ENCODE results near the gene ENTPD3.
"Not testable (repeated sequence)": the region's sequence is repeated elsewhere in the genome, so short reads cannot be mapped to it uniquely, and the experiment has no call there.

The ENTPD3 gene

GRCh38 chr3:40407007-40407406 is 20.0 kb downstream of the ENTPD3 start:
- no peak for FAIRE-seq

- no peak for FAIRE-seq
Measured at GRCh38 chr3:40407611-40408010, 20.6 kb downstream of the ENTPD3 start.

- FAIRE-seq, result no peak
Measured at GRCh38 chr3:40414270-40414669, 27.3 kb downstream of the ENTPD3 start.

- FAIRE-seq, result no peak
Measured at GRCh38 chr3:40417845-40418543, 31.0 kb downstream of the ENTPD3 start.

- FAIRE-seq, result no peak
Measured at GRCh38 chr3:40422861-40423260, 35.9 kb downstream of the ENTPD3 start.

GRCh38 chr3:40427045-40427669 is 40.2 kb downstream of the ENTPD3 start:
- FAIRE-seq, result no peak

GRCh38 chr3:40432793-40433192 is 45.8 kb downstream of the ENTPD3 start:
- FAIRE-seq, result no peak

- FAIRE-seq, result no peak
Measured at GRCh38 chr3:40437889-40438288, 50.9 kb downstream of the ENTPD3 start.

- FAIRE-seq, result no peak
Measured at GRCh38 chr3:40445062-40445461, 58.1 kb downstream of the ENTPD3 start.

- FAIRE-seq, result no peak
Measured at GRCh38 chr3:40445880-40446279, 58.9 kb downstream of the ENTPD3 start.

- FAIRE-seq, result no peak
Measured at GRCh38 chr3:40450438-40450837, 63.5 kb downstream of the ENTPD3 start.

GRCh38 chr3:40451551-40451950 is 64.6 kb downstream of the ENTPD3 start:
- no peak for FAIRE-seq

- FAIRE-seq, result no peak
Measured at GRCh38 chr3:40452057-40452456, 65.1 kb downstream of the ENTPD3 start.

- FAIRE-seq, result no peak
Measured at GRCh38 chr3:40452562-40452875, 65.5 kb downstream of the ENTPD3 start.

GRCh38 chr3:40452876-40453730 is 66.1 kb downstream of the ENTPD3 start:
- peak; percentile 47 for FAIRE-seq

GRCh38 chr3:40453933-40454332 is 66.9 kb downstream of the ENTPD3 start:
- no peak for FAIRE-seq

GRCh38 chr3:40455328-40455727 is 68.3 kb downstream of the ENTPD3 start:
- no peak for FAIRE-seq

- FAIRE-seq, result no peak
Measured at GRCh38 chr3:40456279-40456939, 69.4 kb downstream of the ENTPD3 start.

GRCh38 chr3:40456940-40457823 is 70.2 kb downstream of the ENTPD3 start, which contains the start of gene RPL14:
RPL14 (plus strand) TSS chr3:40457339; CDS start chr3:40457472, 133 bp downstream.
- FAIRE-seq, result peak; percentile 17

- no peak for FAIRE-seq
Measured at GRCh38 chr3:40458473-40458872, 71.5 kb downstream of the ENTPD3 start.

- FAIRE-seq, result not testable (repeated sequence)
Measured at GRCh38 chr3:40460481-40460880, 73.5 kb downstream of the ENTPD3 start.

- no peak for FAIRE-seq
Measured at GRCh38 chr3:40461161-40461560, 74.2 kb downstream of the ENTPD3 start.

Measured in islet of Langerhans (tissue), 1 donor.